ENCODE results near the gene ZBTB45.

ZBTB45 gene

GRCh38 chr19:58516964-58517833, 2.4 kb downstream of the ZBTB45 start:
- H3K4me3 ChIP-seq = no peak overlapping the region
- no peak for TF ChIP-seq FOXP2 (optimal IDR thresholded peaks at IDR 0.05; ENCODE audit: control extremely low read depth, extremely low read length, insufficient read depth)
- no peak for TF ChIP-seq POLR2AphosphoS5 (IDR thresholded peaks at IDR 0.05; ENCODE audit: borderline replicate concordance, low read depth, low read length)
- no peak for TF ChIP-seq EZH2 (IDR thresholded peaks at IDR 0.05)
- H3K27ac ChIP-seq = no peak overlapping the region
- H3K9me3 ChIP-seq (ENCODE audit: low read depth, low read length) = no peaks in the 10 kb centered on the region
- H3K36me3 ChIP-seq (ENCODE audit: insufficient read depth, low read length) = peaks cover 14% of the 10 kb centered on the region; the same call in 1 of the 2 replicates
- DNase-seq (ENCODE audit: low read depth, low spot score) = no peak
- no peak overlapping the region for H3K9ac ChIP-seq (ENCODE audit: insufficient read length)

DNA sequence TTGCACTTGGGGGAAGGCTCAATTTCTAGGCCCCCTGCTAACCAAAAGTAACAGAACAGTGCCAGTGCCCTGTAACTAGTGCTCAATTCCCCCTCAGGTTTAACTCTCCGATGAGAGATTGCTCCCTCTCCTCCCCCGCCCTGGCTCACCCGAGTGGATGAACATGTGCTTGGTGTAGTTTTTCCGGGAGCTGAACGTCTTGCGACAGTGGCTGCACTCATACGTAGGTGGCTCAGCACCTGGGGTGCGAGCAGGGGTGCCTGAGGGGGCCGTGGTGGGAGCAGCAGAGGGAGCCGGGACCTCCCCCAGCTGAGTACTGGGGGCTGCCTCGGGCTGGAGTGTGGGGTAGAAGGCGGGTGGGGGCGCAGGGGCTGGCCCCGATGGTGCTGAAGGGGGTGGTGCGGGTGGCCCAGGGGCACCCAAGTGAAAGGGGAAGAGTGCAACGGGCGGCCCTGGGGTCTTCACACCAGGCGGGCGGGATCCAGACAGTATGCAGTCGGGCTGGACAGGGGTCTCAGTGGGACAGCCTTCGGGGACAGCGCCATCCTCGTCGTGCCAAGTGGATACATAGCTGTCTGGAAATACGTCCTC, 3.3 kb downstream of the ZBTB45 start:
- Histone ChIP-seq H3K9ac (ENCODE audit: insufficient read length) (peak overlapping the region; percentile 8), H3K9me3 (ENCODE audit: low read depth, low read length) (no peaks in the 10 kb centered on the region), H3K27ac (peak overlapping the region; percentile 82), H3K36me3 (ENCODE audit: insufficient read depth, low read length) (peaks cover 14% of the 10 kb centered on the region; the same call in 1 of the 2 replicates), H3K4me3 (peak overlapping the region; percentile 42; the same call in 1 of the 2 replicates)
- TF ChIP-seq POLR2AphosphoS5 (IDR thresholded peaks at IDR 0.05; ENCODE audit: borderline replicate concordance, low read depth, low read length) (no peak), EZH2 (IDR thresholded peaks at IDR 0.05) (no peak), FOXP2 (optimal IDR thresholded peaks at IDR 0.05; ENCODE audit: control extremely low read depth, extremely low read length, insufficient read depth) (no peak)
- DNase-seq (ENCODE audit: low read depth, low spot score) = no peak

DNA sequence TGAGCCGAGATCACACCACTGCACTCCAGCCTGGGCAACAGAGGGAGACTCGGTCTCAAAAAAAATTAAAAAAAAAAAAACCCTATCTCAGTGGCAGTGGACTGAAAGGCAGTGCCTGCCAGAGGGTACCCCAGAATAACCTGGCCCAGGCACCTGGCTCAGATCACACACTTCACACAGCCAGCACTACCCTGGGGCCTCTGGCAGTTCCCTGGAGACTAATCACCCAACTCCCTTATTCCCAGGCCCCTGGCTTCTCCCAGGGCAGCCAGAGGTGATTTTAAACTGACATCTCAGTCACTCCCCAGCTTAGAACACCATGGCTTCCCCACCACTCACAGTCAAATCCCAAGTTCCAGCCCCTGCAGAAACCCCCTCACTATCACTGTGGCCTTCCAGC, 4.4 kb downstream of the ZBTB45 start:
- Histone ChIP-seq H3K4me3 (peak overlapping the region; percentile 42), H3K36me3 (ENCODE audit: insufficient read depth, low read length) (peaks cover 14% of the 10 kb centered on the region; the same call in 1 of the 2 replicates), H3K9ac (ENCODE audit: insufficient read length) (peak overlapping the region; percentile 8), H3K9me3 (ENCODE audit: low read depth, low read length) (no peaks in the 10 kb centered on the region), H3K27ac (peak overlapping the region; percentile 82)
- TF ChIP-seq EZH2 (IDR thresholded peaks at IDR 0.05) = no peak
- no peak for DNase-seq (ENCODE audit: low read depth, low spot score)

GRCh38 chr19:58514564-58515022, 5.0 kb downstream of the ZBTB45 start:
- TF ChIP-seq POLR2AphosphoS5 (IDR thresholded peaks at IDR 0.05; ENCODE audit: borderline replicate concordance, low read depth, low read length) (no peak), FOXP2 (optimal IDR thresholded peaks at IDR 0.05; ENCODE audit: control extremely low read depth, extremely low read length, insufficient read depth) (no peak), EZH2 (IDR thresholded peaks at IDR 0.05) (no peak)
- H3K36me3 ChIP-seq (ENCODE audit: insufficient read depth, low read length) = peaks cover 14% of the 10 kb centered on the region; the same call in 1 of the 2 replicates
- peak overlapping the region; percentile 89 for H3K4me3 ChIP-seq
- peak overlapping the region; percentile 78 for H3K27ac ChIP-seq
- H3K9ac ChIP-seq (ENCODE audit: insufficient read length) = peak overlapping the region; percentile 89
- DNase-seq (ENCODE audit: low read depth, low spot score) = no peak
- H3K9me3 ChIP-seq (ENCODE audit: low read depth, low read length) = no peaks in the 10 kb centered on the region

GRCh38 chr19:58513694-58514563, 5.7 kb downstream of the ZBTB45 start:
- Histone ChIP-seq H3K9me3 (ENCODE audit: low read depth, low read length) (no peaks in the 10 kb centered on the region), H3K9ac (ENCODE audit: insufficient read length) (peak overlapping the region; percentile 89), H3K4me3 (peak overlapping the region; percentile 89), H3K27ac (peak overlapping the region; percentile 78), H3K36me3 (ENCODE audit: insufficient read depth, low read length) (peaks cover 14% of the 10 kb centered on the region; the same call in 1 of the 2 replicates)
- DNase-seq (ENCODE audit: low read depth, low spot score) = peak; percentile 53
- TF ChIP-seq EZH2 (IDR thresholded peaks at IDR 0.05) (no peak), FOXP2 (optimal IDR thresholded peaks at IDR 0.05; ENCODE audit: control extremely low read depth, extremely low read length, insufficient read depth) (peak; percentile 87), POLR2AphosphoS5 (IDR thresholded peaks at IDR 0.05; ENCODE audit: borderline replicate concordance, low read depth, low read length) (peak; percentile 94)

GRCh38 chr19:58513213-58513693, 6.4 kb downstream of the ZBTB45 start:
- peak overlapping the region; percentile 76 for H3K27ac ChIP-seq
- TF ChIP-seq EZH2 (IDR thresholded peaks at IDR 0.05) (no peak), FOXP2 (optimal IDR thresholded peaks at IDR 0.05; ENCODE audit: control extremely low read depth, extremely low read length, insufficient read depth) (no peak)
- no peak for DNase-seq (ENCODE audit: low read depth, low spot score)

DNA sequence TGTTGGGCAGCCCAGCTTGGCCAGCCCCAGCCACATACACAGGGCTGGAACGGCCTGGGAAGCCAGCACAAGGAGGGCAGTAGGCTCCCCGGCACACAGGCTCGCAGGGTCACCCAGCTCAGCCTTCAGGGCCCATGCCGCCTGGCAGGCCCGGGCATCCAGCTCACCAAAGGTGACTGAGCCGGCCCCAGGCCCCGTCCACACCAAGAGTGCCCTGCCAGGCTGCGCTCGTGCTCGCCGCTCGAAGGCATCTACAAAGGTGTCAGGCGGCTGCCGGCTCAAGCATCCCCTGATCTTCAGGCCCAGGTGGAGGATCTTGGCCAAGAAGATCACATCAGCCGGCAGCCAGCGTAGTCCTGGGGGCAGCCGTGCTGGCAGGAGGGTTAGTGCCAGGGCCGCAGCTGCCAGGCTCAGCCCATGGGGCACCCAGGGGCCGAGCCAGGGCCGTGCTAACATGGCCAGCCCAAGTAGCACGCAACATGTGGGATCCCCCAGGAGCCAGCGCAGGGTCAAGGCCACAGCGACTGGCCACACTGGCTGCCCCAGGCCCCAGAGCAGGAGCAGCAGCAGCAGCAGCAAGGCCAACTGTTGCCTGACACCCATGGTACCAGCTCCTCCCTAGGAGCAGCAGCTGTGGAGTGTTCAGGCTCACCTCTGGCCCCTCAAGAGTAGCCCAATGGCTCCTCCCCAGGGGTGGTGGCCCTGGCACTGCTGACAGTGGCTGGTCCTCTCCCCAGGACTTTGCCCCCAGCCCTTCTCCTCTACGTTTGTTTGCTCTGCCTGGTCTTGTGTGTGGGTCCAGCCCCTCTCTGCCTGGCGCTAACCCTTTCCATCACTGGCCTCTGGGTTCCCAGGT, 8.0 kb downstream of the ZBTB45 start, which contains the start of gene SLC27A5:
Gene SLC27A5 (minus strand): TSS at position 640 of the 856 bp plus-strand sequence. CDS start 37 bp downstream, at position 603.
- H3K9ac ChIP-seq (ENCODE audit: insufficient read length) = no peak within 1 kb of the TSS
- DNase-seq (ENCODE audit: low read depth, low spot score) = no peak
- no peak within 1 kb of the TSS for H3K4me3 ChIP-seq
- H3K36me3 ChIP-seq (ENCODE audit: insufficient read depth, low read length) = peaks cover 10% of the 10 kb centered on the region; the same call in 1 of the 2 replicates
- H3K27ac ChIP-seq = no peak within 1 kb of the TSS
- H3K9me3 ChIP-seq (ENCODE audit: low read depth, low read length) = no peaks in the 10 kb centered on the region
- TF ChIP-seq POLR2AphosphoS5 (IDR thresholded peaks at IDR 0.05; ENCODE audit: borderline replicate concordance, low read depth, low read length) = no peak
- TF ChIP-seq FOXP2 (optimal IDR thresholded peaks at IDR 0.05; ENCODE audit: control extremely low read depth, extremely low read length, insufficient read depth) = no peak
- TF ChIP-seq EZH2 (IDR thresholded peaks at IDR 0.05) = no peak

More at GRCh38 chr19:58513213-58513693, 6.4 kb downstream of the ZBTB45 start:
- Histone ChIP-seq H3K9me3 (ENCODE audit: low read depth, low read length) (no peaks in the 10 kb centered on the region), H3K4me3 (peak overlapping the region; percentile 89), H3K9ac (ENCODE audit: insufficient read length) (peak overlapping the region; percentile 78), H3K36me3 (ENCODE audit: insufficient read depth, low read length) (peaks cover 14% of the 10 kb centered on the region; the same call in 1 of the 2 replicates)

All from SK-N-MC (cell line).